Thymus (tissue), 14 donors: ENCODE measurements around the gene ITPK1. TPM values are rescaled to one million over a fixed set of nuclear protein-coding genes. Genes with fewer than 3 reads are reported as not detected.
"Not testable (repeated sequence)": the region's sequence is repeated elsewhere in the genome, so short reads cannot be mapped to it uniquely, and the experiment has no call there.

Experiments
- DNase-seq, 9 donors: peaks; one replicate each; pipeline ENCODE4 v3.0.0-alpha.2; 2013; ENCODE audit warnings: low spot score in 9 of 9, low read depth in 6 of 9, missing footprints in 1 of 9
- H3K27ac ChIP-seq, 2 donors: one replicate each; pipeline ENCODE4 v1.5.1; 2013; ENCODE audit warnings: control low read depth in 1 of 2, low read depth in 1 of 2, low read length in 1 of 2, mild to moderate bottlenecking in 1 of 2, moderate library complexity in 1 of 2
- H3K27me3 ChIP-seq, 2 donors: one replicate each; pipeline ENCODE4 v1.5.1; 2013; ENCODE audit warnings: low read length in 1 of 2; ENCODE audit not compliant: control insufficient read depth in 2 of 2, insufficient read depth in 1 of 2
- H3K36me3 ChIP-seq, 2 donors: one replicate each; pipeline ENCODE4 v1.5.1; 2013; ENCODE audit warnings: low read length in 1 of 2, mild to moderate bottlenecking in 1 of 2, moderate library complexity in 1 of 2; ENCODE audit not compliant: control insufficient read depth in 2 of 2, insufficient read depth in 2 of 2
- H3K4me1 ChIP-seq, 2 donors: one replicate each; pipeline ENCODE4 v1.5.1; 2013; ENCODE audit warnings: low read length in 2 of 2; ENCODE audit not compliant: control insufficient read depth in 2 of 2, insufficient read depth in 2 of 2
- H3K4me3 ChIP-seq, 2 donors: one replicate each; pipeline ENCODE4 v1.5.1; 2013; ENCODE audit warnings: low read length in 2 of 2, control low read depth in 1 of 2, mild to moderate bottlenecking in 1 of 2
- H3K9me3 ChIP-seq, 2 donors: one replicate each; pipeline ENCODE4 v1.5.1; 2013; ENCODE audit warnings: low read length in 1 of 2, mild to moderate bottlenecking in 1 of 2; ENCODE audit not compliant: control insufficient read depth in 2 of 2, insufficient read depth in 1 of 2
- WGBS: extraction: QIAGEN DNeasy Blood & Tissue Kit; methylation state at CpG from one replicate; pipeline ENCODE4 v1.1.7; 2013; 5-methylcytosine and 5-hydroxymethylcytosine counted together
- long read RNA-seq, 10 donors: transcript quantifications; one replicate each; lab custom pipeline, GENCODE V29; 2026
- polyA plus RNA-seq: library from polyadenylated mRNA; stranded (reverse); fragments of 200-250 nt; gene quantifications from one replicate; pipeline ENCODE4 v1.2.3, GENCODE V29; 2013
- total RNA-seq: library from RNA; stranded (reverse); fragments of 120-200 nt; gene quantifications from one replicate; pipeline ENCODE4 v1.2.4, GENCODE V29; 2013
- donor health status: healthy.

Gene ITPK1
- total RNA-seq (9.5 TPM), polyA plus RNA-seq (20.9 TPM)
- long read RNA-seq, donor 1, result 0 reads
- long read RNA-seq, donor 2, result 0 reads
- long read RNA-seq, donor 3, full-length matches to known transcripts, result 1 of 1 reads
- long read RNA-seq, donor 3, partial matches to known transcripts, result 0 of 1 reads
- long read RNA-seq, donor 3, other reads (novel, unspliced or antisense), result 0 of 1 reads
- long read RNA-seq, donor 4, full-length matches to known transcripts, result 1 of 1 reads
- long read RNA-seq, donor 4, partial matches to known transcripts, result 0 of 1 reads
- long read RNA-seq, donor 4, other reads (novel, unspliced or antisense), result 0 of 1 reads
- long read RNA-seq, donor 5, result 0 reads
- long read RNA-seq, donor 6, full-length matches to known transcripts, result 1 of 1 reads
- long read RNA-seq, donor 6, partial matches to known transcripts, result 0 of 1 reads
- long read RNA-seq, donor 6, other reads (novel, unspliced or antisense), result 0 of 1 reads
- long read RNA-seq, donor 7, full-length matches to known transcripts, result 2 of 2 reads
- long read RNA-seq, donor 7, partial matches to known transcripts, result 0 of 2 reads
- long read RNA-seq, donor 7, other reads (novel, unspliced or antisense), result 0 of 2 reads
- long read RNA-seq, donor 8, result 0 reads
- long read RNA-seq, donor 9, result 0 reads
- long read RNA-seq, donor 10, full-length matches to known transcripts, result 2 of 2 reads
- long read RNA-seq, donor 10, partial matches to known transcripts, result 0 of 2 reads
- long read RNA-seq, donor 10, other reads (novel, unspliced or antisense), result 0 of 2 reads

DNA sequence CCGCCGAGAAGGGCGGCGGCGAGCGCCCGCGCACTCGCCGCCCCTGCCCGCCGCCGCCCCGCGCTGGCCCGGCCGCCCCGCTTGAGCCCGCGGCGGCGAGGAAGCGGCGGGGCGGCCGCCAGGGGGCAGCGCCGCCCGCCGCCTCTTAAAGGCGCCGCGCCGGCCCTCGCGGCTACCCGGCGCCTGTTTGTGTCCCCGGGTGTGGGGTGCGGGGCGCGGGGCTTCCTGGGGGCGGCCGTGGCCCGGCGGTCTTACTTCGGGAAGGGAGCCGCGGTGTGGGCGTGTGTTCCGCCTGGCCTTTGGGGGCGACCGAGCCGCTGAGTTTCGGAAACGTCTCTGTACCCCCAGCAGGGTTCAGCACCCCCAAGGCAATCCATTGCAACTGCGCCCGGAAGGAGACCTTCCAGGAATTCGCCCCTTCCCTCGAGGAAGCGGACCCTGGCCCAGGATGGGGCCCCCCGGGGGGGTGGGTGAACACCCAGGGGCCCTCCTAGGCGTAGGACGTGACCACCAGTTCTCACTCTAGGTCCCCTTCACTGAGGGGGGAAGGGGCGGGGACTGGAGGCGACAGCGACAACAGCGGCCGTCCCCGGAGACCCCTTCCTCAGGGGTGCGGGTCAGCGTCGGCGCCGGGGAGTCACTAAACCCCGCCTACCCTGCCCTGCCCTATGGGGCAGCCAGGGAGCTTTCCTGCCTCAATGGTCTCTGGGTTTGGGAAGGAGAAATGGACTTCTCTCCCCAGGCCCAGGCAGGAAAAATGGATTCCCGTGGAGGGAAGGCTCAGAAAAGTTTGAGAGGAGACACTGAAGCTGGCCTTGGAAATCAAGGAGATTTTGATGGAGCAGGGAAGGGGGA, at the start of gene ITPK1:
Gene ITPK1, minus strand, starts transcription at position 105 of the 855 bp plus-strand sequence. CDS start 762 bp downstream, outside the sequence.
- WGBS, result under 1% methylated on average over 77 of the region's 77 CpGs
- H3K4me1 ChIP-seq, result peaks cover 22 to 25% of the 10 kb centered on the region in 2 donors

DNA sequence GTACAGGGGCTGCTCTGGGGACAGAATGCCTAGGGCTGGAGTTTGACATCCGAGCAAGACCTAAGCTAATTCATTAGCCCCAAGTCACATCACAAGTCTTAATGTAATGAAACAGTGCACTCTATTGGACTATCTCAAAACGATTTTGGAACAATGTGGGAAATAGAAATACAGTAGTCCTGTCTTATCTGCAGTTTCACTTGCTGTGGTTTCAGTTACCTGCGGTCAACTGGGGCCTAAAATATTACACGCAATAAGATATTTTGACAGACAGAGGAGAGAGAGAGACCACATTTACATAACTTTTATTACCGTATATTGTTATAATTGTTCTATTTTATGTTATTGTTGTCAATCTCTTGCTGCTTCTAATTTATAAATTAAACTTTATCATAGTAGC, 47.8 kb upstream of the ITPK1 start:
- WGBS, result 79% methylated on average over 5 of the region's 5 CpGs
- H3K27ac ChIP-seq, result no peak overlapping the region
- no peaks in the 10 kb centered on the region for H3K36me3 ChIP-seq
- DNase-seq, result no peak
- H3K4me3 ChIP-seq, result no peak overlapping the region
- H3K4me1 ChIP-seq, result no peaks in the 10 kb centered on the region
- no peaks in the 10 kb centered on the region for H3K9me3 ChIP-seq
- no peaks in the 10 kb centered on the region for H3K27me3 ChIP-seq

More for the DNA sequence above, at the start of gene ITPK1:
- DNase-seq, result peak in 6 of 9 donors; percentile 26 to 72 (median 48)
- H3K27ac ChIP-seq, result peak within 1 kb of the TSS; percentile 60 to 93
- H3K27me3 ChIP-seq, result peaks cover 0 to 6% of the 10 kb centered on the region in 2 donors
- H3K9me3 ChIP-seq, result no peaks in the 10 kb centered on the region
- H3K4me3 ChIP-seq, result peak within 1 kb of the TSS; percentile 75 to 92
- H3K36me3 ChIP-seq, result no peaks in the 10 kb centered on the region

DNA sequence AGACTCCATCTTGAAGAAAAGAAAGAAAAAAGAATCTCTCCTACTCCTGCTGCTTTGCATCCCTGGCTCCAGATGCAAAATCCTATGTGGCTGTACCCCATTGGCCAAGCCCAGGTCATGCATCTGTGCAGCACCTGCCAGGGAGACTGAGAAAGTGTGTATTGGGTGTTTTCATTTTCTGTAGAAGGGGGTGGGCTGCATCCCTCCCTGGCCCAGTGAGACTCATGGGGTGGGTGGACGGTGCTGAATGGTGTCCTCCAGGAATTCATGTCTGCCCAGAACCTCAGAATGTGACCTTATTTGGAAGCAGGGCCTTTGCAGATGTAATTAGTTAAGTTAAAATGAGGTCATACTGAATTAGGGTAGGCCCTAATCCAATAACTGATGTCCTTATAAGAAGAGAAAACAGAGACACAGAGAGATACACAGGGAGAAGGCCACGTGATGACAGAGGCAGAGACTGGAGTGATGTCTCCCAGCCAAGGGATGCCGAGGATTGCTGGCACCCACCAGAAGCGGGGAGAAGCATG, 45.8 kb upstream of the ITPK1 start:
- Histone ChIP-seq H3K4me3 (no peak overlapping the region), H3K4me1 (no peaks in the 10 kb centered on the region), H3K27me3 (no peaks in the 10 kb centered on the region), H3K27ac (no peak overlapping the region), H3K36me3 (no peaks in the 10 kb centered on the region), H3K9me3 (no peaks in the 10 kb centered on the region)
- DNase-seq, result no peak
- 94% methylated on average over 4 of the region's 4 CpGs for WGBS

DNA sequence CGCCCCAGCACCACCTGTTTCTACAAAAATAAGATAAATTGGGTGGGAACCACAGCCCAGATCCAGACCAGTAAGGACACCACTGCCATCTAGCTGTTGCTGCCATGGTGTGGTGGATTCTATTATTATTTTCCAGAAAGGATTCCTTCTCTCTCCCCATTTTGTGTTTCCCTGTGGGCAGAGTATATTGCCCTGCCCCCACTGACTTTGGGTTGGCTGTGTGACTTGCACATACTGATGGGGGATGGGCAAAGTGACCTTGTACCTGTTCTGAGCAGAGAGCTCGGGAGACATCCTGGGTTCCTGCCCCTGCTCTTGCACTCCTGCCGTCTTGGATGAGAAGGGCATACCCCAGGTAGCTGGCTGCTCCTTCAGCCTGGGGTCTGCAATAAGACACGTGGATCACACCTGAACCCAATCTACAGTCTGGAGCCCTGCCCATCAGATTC, 44.7 kb upstream of the ITPK1 start:
- no peak for DNase-seq
- 70% methylated on average over 4 of the region's 4 CpGs for WGBS
- H3K36me3 ChIP-seq, result no peaks in the 10 kb centered on the region

DNA sequence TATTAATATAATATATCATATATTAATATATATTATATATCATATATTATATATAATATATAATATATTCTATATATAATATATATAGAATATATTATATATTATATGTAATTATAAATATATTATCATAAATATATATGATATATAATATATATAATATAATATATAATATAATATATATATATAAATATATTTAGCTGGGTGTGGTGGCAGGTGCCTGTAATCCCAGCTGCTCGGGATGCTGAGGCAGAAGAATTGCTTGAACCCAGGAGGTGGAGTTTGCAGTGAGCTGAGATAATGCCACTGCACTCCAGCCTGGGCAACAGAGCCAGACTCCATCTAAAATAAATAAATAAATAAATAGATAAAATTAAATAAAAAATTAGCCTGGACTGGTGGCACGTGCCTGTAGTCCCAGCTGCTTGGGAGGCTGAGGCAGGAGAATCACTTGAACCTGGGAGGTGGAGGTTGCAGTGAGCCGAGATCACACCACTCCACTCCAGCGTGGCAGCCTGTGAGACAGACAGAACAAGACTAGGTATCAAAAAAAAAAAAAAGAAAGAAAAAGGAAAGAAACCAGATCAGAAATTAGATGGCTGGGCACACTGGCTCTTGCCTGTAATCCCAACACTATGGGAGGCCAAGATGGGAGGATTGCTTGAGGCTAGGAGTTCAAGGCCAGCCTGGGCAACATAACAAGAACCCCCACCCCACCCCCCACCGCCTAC, 44.1 kb upstream of the ITPK1 start:
- DNase-seq, H3K36me3 ChIP-seq: not testable (repeated sequence)
- WGBS, result 81% methylated on average over 5 of the region's 5 CpGs

More for the DNA sequence above, 44.7 kb upstream of the ITPK1 start:
- H3K27ac ChIP-seq, result no peak overlapping the region
- H3K4me3 ChIP-seq, result no peak overlapping the region
- H3K4me1 ChIP-seq, result no peaks in the 10 kb centered on the region
- H3K27me3 ChIP-seq, result no peaks in the 10 kb centered on the region
- H3K9me3 ChIP-seq, result no peaks in the 10 kb centered on the region

DNA sequence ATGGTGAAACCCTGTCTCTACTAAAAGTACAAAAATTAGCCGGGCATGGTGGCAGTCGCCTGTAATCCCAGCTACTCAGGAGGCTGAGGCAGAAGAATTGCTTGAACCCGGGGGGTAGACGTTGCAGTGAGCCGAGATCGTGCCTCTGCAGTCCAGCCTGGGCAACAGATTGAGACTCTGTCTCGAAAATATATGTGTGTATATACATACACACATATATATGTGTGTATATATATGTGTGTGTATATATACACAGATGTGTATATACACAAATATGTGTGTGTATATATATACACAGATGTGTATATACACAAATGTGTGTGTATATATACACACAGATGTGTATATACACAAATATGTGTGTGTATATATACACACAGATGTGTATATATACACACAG, 42.6 kb upstream of the ITPK1 start:
- not testable (repeated sequence) for H3K9me3 ChIP-seq, DNase-seq, H3K27me3 ChIP-seq, H3K27ac ChIP-seq, H3K4me1 ChIP-seq, H3K4me3 ChIP-seq, H3K36me3 ChIP-seq
- WGBS, result 97% methylated on average over 7 of the region's 7 CpGs

More for the DNA sequence above, 44.1 kb upstream of the ITPK1 start:
- not testable (repeated sequence) for H3K27me3 ChIP-seq, H3K4me3 ChIP-seq, H3K27ac ChIP-seq, H3K4me1 ChIP-seq, H3K9me3 ChIP-seq

DNA sequence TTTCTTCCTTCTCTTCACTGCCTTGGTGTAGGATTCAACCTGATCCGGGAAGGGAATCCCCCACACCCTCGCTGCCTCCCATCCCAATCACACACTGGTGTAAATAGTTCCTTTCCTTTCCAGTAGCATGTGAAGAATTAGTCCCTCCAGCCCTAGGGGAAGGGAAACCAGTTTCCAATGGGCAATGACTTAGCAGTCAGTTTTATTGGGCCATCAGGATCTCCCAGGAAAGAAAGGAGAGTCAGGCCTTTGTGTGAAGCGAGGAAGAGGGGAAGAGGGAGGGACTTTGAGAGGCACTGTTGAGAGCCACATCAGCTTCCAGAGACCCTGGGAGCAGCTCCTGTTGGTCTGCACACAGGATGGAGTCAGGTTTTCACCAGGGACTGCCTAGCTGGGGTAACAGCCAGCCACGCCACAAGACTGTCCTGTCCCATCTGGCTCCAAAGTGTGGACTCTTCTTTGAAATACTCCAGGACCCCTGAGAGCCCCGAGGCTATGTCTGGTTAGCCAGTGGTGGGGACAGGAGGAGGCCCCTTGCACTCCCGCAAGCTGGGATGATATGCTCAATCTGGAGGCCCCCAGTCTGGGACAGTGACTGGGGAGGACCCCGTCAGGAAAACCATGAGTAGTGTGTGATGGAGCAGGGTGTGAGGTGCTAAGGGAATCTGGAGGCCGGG, 41.1 kb upstream of the ITPK1 start:
- H3K9me3 ChIP-seq, result no peaks in the 10 kb centered on the region
- no peaks in the 10 kb centered on the region for H3K36me3 ChIP-seq
- no peak for DNase-seq
- 92% methylated on average over 8 of the region's 8 CpGs for WGBS
- H3K4me3 ChIP-seq, result no peak overlapping the region
- H3K27me3 ChIP-seq, result no peaks in the 10 kb centered on the region
- no peak overlapping the region for H3K27ac ChIP-seq
- no peaks in the 10 kb centered on the region for H3K4me1 ChIP-seq

DNA sequence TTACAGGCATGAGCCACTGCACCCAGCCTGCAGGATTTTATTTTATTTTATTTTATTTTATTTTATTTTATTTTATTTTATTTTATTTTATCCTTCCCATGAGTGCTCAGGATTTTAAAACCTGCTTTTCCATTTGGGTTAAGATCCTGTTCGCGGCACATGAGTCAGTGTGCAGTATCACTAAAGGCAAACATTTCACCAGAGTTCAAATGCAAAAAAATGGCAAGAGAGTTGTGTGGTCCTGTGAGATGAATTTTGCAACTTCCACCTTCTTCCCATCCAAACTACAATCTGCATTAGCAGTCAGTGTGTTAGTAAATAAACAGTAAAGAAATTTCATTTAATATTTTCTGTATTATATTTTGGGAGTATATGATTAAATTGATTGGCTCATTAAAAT, 39.9 kb upstream of the ITPK1 start:
- H3K9me3 ChIP-seq, result no peaks in the 10 kb centered on the region
- WGBS, result 95% methylated on average over 2 of the region's 2 CpGs
- H3K27me3 ChIP-seq, result no peaks in the 10 kb centered on the region
- no peak overlapping the region for H3K27ac ChIP-seq
- DNase-seq, result no peak
- H3K4me1 ChIP-seq, result no peaks in the 10 kb centered on the region
- H3K4me3 ChIP-seq, result no peak overlapping the region
- no peaks in the 10 kb centered on the region for H3K36me3 ChIP-seq
